ENCODE measurements around the gene LCE5A. TPM values are rescaled to one million over a fixed set of nuclear protein-coding genes. Genes with fewer than 3 reads are reported as not detected.

Gene LCE5A
- total RNA-seq, 1 experiment from 2014 or later, result not detected

DNA sequence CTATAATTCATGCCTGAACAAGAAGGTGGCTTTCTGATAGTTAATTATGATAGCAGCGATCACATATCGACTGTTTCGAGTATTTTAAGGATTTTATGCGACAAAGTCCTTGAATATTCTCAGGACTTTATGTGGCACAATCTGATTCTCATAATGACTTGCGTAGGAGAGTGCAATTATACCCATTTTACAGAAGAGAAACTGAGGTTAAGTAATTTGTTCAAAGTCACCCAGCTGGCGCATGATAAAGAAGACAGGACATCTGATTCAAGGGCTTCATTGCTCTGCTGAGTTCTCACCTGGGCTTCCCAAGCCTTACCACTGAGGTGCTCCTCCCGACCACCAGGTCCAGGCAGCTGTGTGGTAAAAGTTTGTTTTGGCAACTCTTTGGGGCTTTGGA, 5.5 kb downstream of the LCE5A start:
- ChIA-PET RAD21 (ENCODE audit: low non-redundant PET in 1 of 2, low total read pairs in 2 of 2, uncharacterized antibody in 2 of 2, unreplicated experiment in 2 of 2) (no interaction called here), CTCF (interaction anchor here (0.6 kb wide), 1 partner anchor 181 kb away, joined by 3 read pairs; no protein-coding TSS in a partner anchor), POLR2A (no interaction called here)
- ATAC-seq (no peak), DNase-seq (ENCODE audit: low read depth, low spot score) (no peak)
- no TSS peak for BruUV-seq (replicated peaks)
- H3K27me3 ChIP-seq (ENCODE audit: insufficient read depth, low read length), result peaks cover 11% of the 10 kb centered on the region; the same call in 1 of the 2 replicates
- TF ChIP-seq EZH2phosphoT487 (IDR thresholded peaks at IDR 0.05; ENCODE audit: borderline replicate concordance) (no peak), SP1 (IDR thresholded peaks at IDR 0.05; ENCODE audit: low read depth) (no peak), POLR2AphosphoS5 (IDR thresholded peaks at IDR 0.05; ENCODE audit: low read depth, low read length) (no peak), RAD21 (IDR thresholded peaks at IDR 0.05; ENCODE audit: low read depth) (no peak), JUND (IDR thresholded peaks at IDR 0.05) (no peak), SRF (IDR thresholded peaks at IDR 0.05; ENCODE audit: low read depth) (no peak), EGR1 (IDR thresholded peaks at IDR 0.05; ENCODE audit: low read depth) (no peak)
- TF ChIP-seq, protein P1, sequence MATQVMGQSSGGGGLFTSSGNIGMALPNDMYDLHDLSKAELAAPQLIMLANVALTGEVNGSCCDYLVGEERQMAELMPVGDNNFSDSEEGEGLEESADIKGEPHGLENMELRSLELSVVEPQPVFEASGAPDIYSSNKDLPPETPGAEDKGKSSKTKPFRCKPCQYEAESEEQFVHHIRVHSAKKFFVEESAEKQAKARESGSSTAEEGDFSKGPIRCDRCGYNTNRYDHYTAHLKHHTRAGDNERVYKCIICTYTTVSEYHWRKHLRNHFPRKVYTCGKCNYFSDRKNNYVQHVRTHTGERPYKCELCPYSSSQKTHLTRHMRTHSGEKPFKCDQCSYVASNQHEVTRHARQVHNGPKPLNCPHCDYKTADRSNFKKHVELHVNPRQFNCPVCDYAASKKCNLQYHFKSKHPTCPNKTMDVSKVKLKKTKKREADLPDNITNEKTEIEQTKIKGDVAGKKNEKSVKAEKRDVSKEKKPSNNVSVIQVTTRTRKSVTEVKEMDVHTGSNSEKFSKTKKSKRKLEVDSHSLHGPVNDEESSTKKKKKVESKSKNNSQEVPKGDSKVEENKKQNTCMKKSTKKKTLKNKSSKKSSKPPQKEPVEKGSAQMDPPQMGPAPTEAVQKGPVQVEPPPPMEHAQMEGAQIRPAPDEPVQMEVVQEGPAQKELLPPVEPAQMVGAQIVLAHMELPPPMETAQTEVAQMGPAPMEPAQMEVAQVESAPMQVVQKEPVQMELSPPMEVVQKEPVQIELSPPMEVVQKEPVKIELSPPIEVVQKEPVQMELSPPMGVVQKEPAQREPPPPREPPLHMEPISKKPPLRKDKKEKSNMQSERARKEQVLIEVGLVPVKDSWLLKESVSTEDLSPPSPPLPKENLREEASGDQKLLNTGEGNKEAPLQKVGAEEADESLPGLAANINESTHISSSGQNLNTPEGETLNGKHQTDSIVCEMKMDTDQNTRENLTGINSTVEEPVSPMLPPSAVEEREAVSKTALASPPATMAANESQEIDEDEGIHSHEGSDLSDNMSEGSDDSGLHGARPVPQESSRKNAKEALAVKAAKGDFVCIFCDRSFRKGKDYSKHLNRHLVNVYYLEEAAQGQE (IDR thresholded peaks at IDR 0.05; ENCODE audit: low read depth), result no peak
- TF ChIP-seq, protein P2, sequence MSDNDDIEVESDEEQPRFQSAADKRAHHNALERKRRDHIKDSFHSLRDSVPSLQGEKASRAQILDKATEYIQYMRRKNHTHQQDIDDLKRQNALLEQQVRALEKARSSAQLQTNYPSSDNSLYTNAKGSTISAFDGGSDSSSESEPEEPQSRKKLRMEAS (IDR thresholded peaks at IDR 0.05), result no peak
- H3K4me1 ChIP-seq (ENCODE audit: control insufficient read depth in 1 of 2, insufficient read depth in 2 of 2, low read length in 2 of 2), result peaks cover 0 to 15% of the 10 kb centered on the region in 2 experiments; a peak in 2 of 4 replicates
- no peaks in the 10 kb centered on the region for H3K79me2 ChIP-seq (ENCODE audit: insufficient read depth, low read length)
- H4K20me1 ChIP-seq (ENCODE audit: insufficient read depth), result no peaks in the 10 kb centered on the region
- intact Hi-C loops (cut with micrococcal nuclease), result no loop called here
- no peak overlapping the region for H3K4me3 ChIP-seq (replicated peaks in 1 of 2; ENCODE audit: low read depth in 1 of 2, low read length in 2 of 2)
- no peaks in the 10 kb centered on the region for H3K9me3 ChIP-seq (ENCODE audit: control insufficient read depth in 1 of 2, insufficient read depth in 1 of 2, low read depth in 1 of 2, low read length in 2 of 2)
- H3K9ac ChIP-seq (ENCODE audit: low read length), result no peak overlapping the region
- no peak overlapping the region for H3K27ac ChIP-seq (ENCODE audit: low read depth, low read length)
- H3K4me2 ChIP-seq (ENCODE audit: low read length), result no peak overlapping the region
- no peak overlapping the region for H2AFZ ChIP-seq (ENCODE audit: low read depth, low read length, poor library complexity, severe bottlenecking)
- H3K36me3 ChIP-seq (ENCODE audit: control insufficient read depth in 1 of 2, insufficient read depth in 2 of 2, low read length in 2 of 2), result no peaks in the 10 kb centered on the region
- no peaks in the 10 kb centered on the region for H3K9me2 ChIP-seq (ENCODE audit: insufficient read depth)
